ENCODE results near the gene GDAP1L1.
"Not testable (repeated sequence)": the region's sequence is repeated elsewhere in the genome, so short reads cannot be mapped to it uniquely, and the experiment has no call there.

Gene GDAP1L1

DNA sequence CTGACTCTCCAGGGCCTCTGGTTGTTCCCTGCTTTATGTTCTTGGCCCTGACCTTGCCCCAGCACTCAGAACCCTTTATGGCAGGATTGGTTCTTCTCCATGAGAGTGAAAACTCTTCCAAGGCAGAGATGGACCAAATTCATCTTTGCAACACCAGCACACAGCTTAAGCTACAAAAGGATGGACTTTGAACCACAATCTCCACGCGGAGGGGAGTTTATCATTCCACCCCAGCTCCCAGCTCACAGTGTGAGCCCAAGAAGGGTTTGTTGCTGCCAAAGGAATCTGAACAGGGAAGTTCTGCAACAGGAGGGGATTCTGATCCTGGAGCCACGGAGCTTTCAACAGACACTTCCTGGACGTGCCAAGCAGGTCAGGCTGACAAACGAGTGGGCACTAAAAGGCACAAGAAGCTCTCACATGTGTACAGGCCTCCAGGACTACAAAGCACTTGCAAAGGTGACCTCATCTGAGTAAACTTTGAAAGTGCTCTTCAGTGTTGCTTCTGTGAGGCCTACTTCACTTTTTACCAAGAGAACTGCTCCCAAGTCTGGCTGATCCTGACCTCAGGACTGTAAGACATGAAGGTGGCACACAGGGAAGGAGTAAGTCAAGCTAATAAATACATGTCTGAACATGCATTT is 55.0 kb downstream of the GDAP1L1 start:
- DNase-seq (ENCODE audit: low read depth): no peak

DNA sequence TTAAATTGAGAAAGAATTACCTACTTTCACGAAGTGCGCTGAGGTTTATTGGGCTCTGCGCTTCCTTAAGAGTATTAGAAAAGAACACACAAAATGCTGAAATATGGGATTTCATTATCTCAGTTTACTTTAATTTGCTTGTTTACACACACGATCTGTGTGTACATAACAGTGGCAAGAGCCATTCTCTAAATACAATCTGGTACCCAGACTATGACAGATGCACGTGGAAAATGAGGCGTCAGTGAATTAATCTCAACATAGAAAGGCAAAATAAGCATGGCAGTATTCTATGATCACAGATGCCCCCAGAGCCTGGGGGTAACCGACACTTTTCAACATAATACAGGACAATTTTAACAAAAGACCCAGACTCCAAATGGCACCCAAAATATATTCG is 55.6 kb downstream of the GDAP1L1 start:
- DNase-seq (ENCODE audit: low read depth): no peak

GRCh38 chr20:44304383-44304782 is 57.3 kb downstream of the GDAP1L1 start:
- DNase-seq (ENCODE audit: low read depth): no peak

DNA sequence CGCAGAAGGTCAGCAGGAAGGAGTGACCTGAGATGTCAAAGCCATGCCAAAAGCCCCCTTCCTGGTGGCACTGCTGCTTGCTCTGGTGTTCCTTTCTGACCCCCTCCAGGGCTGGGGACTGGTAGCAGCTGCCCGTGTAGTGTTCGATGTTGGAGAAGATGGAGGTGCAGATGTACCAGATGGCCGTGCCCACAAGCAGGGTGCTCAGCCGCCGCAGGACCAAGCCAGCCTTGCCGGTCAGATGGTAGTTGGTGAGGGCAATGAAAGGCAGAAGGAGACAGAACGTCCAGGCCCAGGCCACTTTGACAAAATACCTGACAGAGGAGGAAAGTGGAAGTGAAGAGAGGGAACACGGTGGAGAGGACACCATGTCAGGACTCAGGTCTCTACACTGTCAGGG is 59.8 kb downstream of the GDAP1L1 start:
- no peak for DNase-seq (ENCODE audit: low read depth)

GRCh38 chr20:44309763-44310663 is 62.9 kb downstream of the GDAP1L1 start:
- peak; percentile 56 for DNase-seq (ENCODE audit: low read depth)

DNA sequence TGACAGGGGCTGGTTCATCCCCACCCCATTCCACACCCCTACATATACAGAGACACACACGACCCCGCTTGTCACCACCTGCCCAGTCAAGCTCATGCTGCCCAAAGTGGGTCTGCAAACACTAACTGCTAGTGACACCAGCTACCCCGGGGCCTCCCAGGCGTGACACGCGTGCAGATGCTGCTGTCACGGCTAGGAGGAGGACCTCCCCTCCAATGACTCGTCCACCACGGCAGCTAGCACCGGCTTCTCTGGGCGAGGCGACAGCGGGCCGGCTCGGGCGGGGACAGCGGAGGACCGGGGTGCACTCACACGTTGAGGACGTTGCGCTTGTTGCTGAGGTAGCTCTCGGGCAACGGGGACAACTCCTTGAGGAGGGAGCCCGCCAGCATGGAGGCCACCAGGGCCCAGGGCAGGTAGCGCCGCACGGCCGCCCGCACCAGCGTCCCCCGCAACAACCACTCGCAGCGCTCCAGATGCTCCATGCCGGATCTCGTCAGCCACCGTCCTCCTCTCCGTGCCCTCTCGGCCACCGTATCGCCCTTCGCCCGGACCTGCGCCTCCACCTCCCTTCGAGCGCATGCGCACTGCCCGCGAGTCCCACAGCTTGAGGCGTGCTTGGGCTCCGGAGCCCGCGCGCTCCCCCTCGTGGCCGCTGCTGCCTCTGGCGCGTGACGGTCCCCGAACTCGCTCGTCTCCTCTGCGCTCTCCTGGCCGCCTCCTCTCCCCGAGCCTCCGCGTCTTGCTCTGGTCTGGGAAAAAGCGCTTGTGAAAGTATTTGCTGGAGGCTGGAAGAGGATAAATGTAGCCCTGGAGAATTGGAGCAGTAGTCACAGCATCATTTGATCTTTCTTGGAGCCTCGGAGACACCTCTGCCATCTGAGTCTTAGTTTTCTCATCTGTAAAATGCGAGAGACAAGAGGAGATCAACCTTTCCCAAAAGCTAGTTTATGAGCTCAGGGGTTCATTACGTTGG is 63.8 kb downstream of the GDAP1L1 start, which contains the start of gene FITM2:
FITM2 (minus strand) TSS at position 539 of the 976 bp plus-strand sequence; CDS start at position 485, 54 bp downstream.
- DNase-seq (ENCODE audit: low read depth): peak; percentile 94

DNA sequence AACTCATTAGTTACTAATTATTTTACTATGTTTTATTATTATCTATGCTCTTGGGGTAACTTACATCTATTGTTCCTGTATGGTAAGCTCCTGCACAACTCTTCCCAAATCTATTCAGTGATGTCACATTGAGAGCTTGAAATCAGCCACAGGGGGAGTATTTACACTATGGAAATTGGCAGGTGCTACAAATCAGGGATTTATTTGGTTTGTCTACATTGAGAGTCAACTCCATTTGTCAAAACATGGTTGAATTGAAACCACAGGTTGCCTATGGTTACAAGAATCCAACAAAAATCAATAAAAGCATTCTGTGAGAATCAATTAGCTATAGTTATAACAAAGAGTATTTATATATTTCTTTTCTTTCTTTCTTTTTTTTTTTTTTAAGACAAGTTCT is 67.8 kb downstream of the GDAP1L1 start:
- DNase-seq (ENCODE audit: low read depth): no peak

DNA sequence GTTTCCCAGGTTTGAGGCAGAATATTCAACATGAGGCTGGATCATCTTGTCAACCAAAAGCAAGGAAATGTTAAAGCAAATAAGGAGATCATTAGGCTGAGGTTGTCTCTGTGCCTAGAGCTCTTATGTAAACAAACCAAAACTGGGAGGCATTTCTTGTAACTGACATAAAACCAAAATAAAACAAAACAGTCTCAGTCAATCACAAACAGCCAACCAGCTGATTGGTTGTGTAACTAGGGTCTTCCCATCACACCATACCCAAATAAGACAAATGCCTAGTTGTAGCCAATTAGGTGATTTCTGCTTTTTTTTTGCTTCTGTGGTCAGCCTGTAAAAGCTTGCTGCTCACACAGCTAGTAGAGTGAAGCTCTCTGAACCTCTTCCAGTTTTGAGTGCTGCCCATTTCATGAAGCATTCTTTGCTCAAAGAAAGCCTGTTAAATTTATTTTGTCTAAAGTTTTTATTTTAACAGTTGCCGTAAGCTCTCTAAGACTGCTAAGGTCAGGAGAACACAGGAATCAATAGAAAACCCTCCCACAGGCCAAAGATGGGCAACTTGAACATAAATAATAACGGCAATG is 72.8 kb downstream of the GDAP1L1 start:
- DNase-seq (ENCODE audit: low read depth): no peak

DNA sequence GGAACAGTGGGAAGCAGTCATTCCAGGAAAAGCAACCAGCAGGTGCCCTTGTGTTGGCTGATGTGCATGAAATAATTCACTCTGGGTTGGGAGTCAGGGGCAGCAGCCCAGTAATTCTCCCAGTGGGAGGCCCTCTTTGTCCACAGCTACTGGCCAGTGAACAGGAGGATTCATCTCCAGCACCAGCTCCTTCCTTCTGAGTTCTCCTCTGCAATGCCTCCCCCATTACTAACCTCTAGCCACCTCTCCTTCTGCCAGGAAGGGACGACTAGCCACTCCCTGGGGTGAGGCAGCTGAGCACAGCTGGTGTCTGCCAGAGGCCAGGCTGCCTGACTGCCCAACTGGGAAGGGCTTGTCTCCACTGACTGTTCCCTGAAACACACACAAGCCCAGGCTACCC is 77.2 kb downstream of the GDAP1L1 start:
- DNase-seq (ENCODE audit: low read depth): no peak

DNA sequence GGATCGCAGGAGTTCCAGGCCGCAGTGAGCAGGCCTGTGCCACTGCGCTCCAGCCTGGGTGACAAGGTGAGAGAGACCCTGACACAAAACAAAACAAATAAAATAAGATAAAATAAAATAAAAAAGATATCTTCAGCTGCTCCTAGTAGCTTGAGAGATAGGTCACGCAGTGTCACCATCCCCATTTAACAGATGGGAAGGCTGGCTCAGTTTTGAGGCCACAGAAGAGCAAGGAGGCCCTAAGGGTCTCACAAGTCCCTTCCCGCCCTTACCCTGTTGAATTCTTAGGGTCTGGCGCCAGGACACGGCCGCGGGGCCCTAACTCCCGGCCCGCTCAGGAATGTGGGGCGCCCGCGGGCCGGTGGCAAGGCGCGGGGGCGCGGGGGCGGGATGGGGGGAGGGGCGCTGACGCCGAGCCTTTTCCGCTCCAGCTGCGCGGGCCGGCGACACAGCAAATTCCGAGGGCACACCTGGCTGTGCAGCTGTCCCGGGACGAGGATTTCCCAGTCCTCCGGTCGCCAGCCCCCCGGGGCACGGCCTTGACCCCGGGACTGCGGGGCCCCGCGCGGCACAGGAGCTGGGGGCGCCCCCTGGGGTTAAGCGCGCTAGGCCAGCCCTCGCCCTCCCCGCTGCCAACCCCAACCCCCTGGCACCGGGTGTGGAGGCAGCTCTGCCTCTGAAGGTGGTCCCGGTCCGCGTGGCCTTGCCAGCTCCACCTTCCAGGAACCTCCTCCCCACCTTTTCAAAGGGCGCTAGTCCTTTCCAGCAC is 79.5 kb downstream of the GDAP1L1 start:
- DNase-seq (ENCODE audit: low read depth): no peak

DNA sequence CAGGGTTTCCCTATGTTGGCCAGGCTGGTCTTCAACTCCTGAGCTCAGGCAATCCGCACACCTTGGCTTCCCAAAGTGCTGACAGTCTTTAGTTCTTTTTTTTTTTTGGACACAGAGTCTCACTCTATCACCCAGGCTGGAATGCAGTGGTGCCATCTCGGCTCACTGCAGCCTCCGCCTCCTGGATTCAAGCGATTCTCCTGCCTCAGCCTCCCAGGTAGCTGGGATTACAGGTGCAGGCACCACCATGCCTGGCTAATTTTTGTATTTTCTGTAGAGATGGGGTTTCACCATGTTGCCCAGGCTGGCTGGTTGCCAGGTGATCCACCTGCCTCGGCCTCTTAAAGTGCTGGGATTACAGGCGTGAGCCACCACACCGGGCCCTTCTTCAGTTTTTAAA is 80.6 kb downstream of the GDAP1L1 start:
- not testable (repeated sequence) for DNase-seq (ENCODE audit: low read depth)

DNA sequence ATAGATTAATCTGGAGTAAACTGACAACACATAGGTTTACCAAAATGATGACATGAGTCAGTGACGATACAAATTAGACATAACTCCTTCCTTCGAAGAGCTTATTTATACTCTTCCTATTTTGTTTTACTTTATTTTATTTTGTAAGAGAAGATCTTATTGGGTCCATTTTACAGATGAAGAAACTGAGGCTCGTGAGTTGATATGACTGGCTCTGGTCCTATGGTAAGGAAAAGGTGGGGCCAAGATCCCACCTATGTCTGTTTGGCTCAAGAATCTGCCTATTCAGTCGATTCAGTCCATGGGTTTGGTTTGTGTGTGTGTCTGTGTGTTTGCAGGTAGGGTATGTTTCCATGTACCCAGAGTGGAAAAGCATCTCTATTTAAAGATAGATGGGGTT is 81.3 kb downstream of the GDAP1L1 start:
- DNase-seq (ENCODE audit: low read depth): no peak
